ENCODE data around the gene FLAD1.

The FLAD1 gene

DNA sequence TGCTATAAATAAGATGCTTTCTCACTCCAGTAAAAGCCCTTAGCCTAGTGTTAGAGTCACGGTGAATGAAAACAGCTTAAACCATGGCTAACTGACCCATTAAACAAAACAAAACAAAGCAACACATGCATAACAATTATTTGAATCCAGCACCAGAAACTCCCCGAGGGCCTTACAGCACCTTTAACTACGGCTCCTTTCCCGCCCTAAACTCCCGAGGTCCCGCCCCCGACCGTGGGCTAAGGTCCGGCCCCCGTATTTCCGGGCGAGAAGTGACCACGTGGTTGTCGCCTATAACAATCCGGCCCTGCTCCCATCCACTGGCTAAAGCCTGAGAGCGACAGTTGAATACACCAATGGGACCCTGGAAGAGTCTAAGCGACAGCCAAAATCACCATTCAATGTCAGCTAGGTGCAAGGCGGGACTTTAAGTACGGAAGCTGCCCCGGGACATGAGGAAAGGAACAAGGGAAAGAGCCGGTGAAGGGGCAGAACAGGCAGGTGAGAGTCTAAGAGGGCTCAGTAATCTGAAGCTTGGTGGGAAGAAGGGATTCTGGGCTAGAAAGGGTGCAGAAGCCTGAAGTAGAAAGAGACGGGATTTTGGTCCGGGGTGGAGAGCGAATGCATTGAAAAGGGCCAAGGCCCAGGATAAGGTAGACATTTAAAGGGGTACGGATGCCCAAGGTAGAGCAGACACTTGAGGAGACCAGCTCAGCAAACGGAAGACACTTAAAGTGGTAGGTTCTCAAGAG is at the start of gene FLAD1:
Gene FLAD1 (plus strand): TSS at position 448 of the 752 bp plus-strand sequence. CDS start 351 bp downstream, outside the sequence.
- peak; percentile 96 for DNase-seq

DNA sequence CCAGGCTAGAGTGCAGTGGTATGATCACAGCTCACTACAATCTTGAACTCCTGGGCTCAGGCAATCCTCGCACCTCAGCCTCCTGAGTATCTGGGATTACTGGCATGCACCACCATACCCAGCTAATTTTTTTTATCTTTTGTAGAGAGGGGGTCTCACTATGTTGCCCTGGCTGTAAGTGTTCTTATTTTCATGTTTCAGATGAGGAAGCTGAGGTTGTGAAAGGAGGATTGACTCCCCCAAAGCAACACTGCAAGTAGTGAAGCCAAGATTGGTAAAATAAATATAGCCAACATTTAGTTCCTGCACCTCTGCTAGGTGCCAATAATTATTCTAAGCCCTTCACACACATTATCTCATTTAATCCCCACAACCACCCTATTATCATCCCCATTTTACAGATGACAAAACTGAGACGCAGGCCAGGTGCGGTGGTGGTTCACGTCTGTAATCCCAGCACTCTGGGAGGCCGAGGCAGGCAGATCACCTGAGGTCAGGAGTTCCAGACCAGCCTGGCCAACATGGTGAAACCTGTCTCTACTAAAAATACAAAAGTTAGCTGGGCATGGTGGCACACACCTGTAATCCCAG is 48.7 kb upstream of the FLAD1 start:
- DNase-seq, result no peak

DNA sequence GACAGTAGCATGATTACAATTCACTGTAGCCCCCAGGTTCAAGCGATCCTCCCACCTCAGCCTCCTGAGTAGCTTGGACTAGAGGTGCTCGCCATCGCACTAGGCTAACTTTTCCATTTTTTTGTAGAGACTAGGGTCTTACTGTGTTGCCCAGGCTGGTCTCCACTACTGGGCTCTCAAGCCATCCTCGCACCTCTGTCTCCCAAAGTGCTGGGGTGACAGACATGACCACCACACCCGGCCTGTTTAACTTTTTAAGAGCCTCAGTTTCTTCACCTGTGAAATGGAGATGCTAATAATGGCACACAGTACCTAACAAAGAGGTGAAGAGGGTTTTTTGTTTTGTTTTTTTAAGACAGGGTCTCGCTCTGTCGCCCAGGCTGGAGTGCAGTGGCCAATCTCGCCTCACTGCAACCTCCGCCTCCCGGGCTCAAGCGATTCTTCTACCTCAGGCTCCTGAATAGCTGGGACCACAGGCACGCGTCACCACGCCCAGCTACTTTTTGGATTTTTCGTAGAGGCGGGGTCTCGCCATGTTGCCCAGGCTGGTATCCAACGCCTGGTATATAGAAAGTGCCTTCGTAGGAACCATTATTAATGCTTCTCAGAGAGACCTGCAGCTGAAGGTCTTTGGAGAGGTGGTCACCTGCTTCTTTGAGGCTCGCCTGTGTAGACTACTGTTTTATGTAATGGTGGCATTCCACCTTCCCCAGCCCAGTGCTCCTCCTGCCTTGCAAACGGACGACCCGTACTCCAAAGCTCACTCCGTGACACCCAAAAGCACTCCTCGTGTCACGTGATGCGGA is 47.2 kb upstream of the FLAD1 start:
- DNase-seq, result no peak

DNA sequence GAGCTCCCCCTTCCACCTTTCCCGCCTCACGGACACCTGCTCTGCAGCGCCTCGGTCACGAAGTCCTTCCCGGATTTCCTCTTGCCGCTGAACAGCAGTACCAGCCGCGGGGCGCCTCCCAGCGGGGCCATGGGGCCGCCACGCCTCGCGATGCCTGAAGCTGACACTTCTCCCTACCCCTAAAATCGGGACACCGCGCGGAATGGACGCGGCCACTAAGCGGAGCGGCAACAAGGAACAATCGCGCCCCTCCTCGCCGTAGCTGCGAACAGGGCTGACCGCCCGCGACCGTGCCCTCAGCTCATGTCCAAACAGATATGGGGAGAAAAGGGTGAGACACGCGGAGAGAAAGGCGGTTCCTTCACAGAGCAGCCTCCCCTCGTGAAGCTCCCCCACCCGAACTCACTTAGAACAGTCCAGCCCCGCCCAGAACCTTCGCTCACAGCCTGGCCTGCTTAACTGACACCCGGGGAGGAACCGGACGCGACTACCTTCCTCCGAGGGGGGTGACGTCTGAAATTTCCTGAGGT is 46.5 kb upstream of the FLAD1 start, which contains the start of gene PMVK:
Gene PMVK (minus strand): TSS at position 165 of the 530 bp plus-strand sequence. CDS start 34 bp downstream, at position 131.
- peak; percentile 93 for DNase-seq

DNA sequence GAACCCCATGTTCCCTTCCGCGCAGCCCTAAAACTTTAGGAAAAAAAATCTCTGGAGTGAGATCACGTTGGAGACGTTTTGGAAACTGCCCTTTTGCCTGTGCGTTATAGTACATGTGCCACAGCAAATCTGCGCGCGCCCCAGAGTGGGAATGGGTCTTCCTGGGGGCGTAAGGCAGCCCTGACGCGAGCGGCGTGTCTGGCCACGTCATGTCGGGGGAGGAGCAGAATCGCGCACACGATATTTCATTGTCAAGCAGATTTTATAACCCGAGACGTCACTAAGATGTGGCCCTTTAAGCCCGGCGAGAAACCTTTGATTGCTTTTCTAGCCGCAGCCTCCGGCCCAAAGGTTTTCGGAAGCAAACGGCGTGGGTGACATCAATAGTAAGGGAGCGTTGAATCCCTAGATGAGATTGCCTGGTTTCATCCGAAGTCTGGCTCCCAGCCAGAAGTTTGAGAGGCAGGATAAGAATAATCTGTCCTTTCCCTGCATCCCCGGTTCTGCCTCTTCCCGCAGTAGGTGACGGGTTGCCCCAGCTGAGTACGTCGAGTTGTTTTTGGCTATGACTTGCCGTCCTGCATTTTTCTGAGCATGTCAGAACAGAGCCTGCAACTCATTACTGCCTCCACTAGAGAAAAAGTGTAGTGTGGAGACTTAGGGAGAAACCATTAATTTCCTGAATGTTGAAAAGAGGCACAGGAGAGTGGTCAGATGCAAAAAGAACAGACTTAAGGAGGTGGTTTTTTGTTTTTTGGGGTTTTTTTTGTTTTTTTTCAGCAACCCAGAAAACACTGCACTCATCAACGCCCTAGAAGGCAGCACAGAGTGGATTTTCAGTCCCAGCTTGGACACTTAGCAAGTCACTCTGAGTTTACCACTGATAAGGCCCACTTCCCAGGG is 45.8 kb upstream of the FLAD1 start:
- peak; percentile 92 for DNase-seq

DNA sequence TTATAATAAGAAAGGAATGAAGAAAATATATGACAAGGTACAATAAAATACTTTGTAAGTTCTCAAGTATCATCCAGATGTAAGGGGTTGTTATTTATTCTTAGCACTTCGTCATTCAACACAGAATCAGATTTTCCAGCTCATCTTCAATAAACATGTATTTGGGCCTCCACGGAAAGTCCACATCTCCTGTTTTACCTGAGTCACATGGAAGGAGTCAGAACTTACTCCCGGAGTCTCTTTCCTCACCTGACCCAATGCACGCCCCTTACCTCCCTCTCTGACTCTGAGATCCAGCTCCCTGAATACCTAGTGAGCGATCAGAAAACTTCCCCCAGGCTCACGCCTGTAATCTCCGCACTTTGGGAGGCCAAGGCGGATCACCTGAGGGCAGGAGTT is 45.2 kb upstream of the FLAD1 start:
- DNase-seq, result no peak

DNA sequence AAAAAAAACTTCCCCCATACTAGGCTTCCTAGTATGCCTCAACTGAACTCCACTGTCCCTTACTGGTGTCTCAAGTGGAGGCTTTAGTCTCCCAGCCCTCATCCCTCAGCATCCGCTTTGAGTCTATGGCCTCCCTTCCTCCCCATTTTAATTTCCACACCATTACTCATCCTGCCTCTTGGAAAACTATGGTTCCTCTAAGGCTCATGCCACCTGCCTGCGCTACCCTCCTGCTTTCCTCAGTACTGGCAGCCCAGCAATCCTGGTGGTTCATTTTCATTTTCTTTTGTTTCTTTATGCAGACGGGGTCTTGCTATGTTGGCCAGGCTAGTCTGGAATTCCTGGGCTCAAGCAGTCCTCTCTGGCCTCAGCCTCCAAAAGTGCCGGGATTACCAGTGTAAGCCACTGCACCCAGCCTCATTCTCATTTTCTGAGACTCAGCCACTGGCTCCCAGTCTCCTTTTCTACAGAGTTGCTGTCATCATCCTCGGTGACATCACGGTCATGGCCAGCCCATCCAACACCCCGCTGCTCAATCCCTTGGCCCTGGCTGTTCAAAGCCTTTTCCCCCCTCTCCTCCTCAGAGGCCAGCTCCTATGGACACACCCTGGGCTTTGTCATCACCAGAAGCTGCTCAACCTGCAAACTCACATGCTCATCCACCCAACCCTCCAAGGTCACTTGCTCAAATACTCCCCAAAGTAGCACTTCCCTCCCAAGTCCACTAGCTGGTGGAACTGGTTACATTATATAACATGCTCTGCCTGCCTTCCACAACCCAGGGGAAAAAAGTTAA is 44.3 kb upstream of the FLAD1 start:
- DNase-seq, result no peak

DNA sequence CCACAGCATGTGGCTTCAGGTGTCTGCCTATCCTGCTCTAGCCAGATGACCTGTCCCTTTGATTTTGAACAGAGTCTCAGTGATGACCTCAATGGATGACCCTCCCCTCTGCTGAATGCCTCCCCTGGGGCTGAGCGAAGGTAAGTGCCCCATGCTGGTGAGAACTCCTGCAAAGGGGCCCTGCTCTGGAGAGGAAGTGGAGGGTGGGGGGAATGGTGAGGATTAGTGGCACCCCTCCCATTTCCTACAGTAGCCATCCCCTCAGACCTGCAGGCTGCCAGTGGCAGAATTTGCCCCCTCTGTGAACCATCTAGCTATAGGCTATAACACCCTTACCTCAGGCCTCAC is 43.0 kb upstream of the FLAD1 start:
- no peak for DNase-seq

DNA sequence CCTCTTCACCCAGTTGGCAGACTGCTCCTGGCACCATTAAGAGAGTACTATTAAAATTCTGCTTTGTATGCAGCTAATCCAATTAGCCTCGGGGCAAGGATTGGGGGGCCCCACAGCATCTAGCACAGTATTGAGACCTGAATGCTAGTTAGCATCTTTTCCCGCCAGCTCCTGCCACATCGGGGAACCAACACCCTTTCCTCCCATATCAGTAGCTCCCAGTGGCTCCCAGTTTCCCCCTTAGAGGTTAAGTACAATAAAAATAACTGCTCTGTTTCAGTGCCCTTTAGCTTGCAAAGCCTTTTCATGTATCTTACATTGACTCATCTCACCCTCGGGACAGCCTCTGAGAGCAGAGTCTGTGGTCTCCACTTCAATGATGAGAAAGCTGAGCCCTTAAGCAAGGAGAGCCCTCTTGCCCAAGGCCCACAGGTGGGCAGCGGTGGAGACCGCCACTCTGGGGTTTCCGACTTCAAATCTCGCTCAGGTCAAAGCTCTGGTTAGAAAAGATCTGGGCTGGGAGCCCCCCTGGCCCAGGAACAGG is 42.4 kb upstream of the FLAD1 start:
- DNase-seq, result no peak

DNA sequence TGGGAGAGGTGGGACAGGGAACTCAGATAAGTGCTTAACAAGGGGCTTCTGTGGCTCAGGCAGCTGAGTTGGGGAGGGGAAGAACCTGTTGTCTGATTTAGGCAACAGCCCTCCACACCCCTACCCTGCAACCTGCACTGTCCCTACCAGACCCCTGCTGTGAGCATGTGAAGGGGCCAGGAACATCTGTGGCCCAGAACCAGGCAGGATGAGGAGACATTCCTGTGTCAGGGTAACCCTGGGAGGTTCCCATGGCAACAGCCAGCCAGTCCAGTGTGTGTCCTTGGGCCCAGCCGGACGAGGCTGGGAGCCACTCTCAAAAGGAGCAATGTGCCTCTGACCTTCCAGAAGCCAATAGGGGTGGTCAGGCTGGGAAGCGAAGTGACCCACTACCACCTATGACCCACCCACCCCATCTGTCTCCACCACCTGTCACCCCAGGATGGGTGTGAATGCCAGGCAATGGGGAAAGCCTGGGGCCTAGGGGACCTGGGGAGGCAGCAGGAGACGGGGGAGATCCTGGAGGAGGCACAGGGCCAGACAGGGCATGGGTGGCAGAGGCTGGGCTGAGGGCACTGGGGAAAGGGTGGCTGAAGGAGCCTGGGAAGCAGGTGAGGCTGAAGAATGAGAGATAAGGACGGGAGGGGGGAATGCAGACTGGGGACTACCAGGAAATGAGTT is 41.7 kb upstream of the FLAD1 start:
- no peak for DNase-seq

DNA sequence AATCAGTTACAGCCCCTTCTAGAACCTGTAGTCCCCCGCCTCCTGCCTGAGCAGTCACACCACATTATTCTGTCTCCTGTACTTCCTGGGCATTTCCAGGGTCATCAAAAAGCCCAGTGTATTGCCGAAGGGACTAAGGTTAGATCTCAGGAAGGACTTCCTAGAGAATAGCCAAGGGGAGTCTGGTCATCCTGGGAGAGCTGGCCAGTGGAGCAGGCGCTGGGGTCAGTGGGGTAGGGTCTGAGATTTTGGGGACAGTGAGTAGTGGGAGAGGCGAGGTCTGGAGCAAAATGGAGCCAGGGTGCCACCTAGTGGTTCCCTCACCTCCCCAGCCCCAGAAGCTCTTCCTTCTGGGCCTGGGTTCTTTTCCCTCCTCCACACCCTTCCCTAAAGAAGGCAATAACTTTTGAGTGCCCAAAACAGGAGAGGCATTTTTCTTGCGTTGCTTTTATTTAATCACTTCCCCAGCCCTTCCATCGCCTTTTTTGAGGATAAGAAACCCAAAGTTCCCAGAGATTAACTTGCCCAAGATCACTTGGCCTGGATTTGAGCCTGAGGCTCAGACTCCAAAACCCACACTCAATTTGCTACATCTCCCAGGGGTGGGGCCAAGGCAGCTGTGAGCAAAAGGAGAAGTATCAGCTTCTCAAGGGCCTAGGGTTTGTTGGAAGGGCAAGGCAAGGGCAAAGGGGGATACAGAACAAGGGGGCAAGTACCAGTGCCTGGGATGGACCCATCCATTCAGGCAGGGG is 39.3 kb upstream of the FLAD1 start:
- DNase-seq, result peak; percentile 26

DNA sequence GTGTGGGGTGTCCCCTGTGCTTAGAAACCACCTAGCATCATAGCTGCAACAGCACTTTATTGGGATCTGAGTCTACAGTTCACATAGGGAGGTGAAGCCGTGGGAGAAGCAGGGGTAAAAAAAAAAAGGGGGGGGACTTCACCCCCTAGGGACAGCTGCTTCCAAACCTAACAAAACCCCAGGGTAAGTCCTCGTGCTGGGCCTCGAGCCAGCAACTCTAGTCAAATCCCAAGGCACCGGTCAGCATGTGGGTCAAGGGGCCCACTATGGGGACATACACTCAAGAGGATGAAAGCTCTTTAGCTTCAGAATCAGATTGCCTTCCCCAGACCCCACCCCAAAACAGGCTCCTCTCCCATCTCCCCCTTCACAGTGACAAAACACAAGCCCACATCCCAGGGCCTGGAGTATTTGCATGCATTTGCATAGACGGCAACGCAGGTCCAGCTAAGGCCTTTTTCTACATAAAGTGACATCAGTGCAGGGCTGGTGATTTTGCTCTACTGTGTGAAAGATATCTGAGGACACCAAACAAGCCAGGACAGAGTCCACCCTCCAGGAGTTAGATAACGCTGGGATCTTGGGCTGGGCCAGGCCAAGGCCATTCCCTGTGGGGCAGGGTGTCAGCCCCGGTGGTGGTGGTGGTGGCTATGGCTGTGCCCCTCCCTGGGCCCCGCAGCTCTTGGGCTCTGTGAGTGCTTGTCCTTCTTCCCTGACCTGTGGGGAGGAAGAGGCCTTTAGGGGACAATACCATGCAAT is 38.6 kb upstream of the FLAD1 start:
- DNase-seq, result no peak

DNA sequence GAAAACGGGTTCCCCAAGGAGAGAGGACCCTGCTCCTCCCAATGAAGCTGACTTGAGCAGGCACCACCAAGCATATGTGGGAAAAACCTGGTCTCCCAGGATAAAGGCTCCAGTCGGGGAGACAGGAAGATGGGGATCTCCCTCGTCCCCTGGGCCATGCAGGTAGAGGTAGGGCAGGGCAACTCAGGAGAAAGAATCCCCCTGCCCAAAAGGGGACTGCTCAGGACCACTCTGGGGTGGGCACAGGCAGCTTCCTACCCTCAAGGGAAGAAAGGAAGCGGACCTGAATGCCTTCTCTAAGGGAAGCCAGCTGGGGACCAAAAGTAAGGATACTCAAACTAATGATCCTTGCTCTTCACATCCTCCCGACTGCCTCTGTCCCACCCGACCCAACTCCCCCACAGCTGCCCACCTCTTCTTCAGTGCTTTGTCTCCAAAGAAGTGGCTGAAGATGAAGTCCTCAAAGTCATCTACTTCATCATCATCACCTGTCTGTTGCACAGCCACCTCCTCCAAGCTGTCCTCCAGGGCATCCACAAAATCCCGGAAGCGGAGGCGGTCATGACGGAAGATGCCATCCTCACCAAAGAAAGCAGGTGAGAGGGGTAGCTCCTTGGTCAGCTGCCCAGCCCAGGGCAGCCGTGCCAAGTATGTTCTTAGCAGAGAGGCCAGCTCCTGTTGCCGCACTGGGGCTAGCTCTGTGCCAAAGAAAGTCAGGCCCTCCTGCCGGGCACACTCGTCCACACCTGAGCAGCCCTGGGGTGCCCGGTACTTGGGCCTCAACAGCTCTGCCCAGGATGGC is 37.8 kb upstream of the FLAD1 start:
- no peak for DNase-seq

DNA sequence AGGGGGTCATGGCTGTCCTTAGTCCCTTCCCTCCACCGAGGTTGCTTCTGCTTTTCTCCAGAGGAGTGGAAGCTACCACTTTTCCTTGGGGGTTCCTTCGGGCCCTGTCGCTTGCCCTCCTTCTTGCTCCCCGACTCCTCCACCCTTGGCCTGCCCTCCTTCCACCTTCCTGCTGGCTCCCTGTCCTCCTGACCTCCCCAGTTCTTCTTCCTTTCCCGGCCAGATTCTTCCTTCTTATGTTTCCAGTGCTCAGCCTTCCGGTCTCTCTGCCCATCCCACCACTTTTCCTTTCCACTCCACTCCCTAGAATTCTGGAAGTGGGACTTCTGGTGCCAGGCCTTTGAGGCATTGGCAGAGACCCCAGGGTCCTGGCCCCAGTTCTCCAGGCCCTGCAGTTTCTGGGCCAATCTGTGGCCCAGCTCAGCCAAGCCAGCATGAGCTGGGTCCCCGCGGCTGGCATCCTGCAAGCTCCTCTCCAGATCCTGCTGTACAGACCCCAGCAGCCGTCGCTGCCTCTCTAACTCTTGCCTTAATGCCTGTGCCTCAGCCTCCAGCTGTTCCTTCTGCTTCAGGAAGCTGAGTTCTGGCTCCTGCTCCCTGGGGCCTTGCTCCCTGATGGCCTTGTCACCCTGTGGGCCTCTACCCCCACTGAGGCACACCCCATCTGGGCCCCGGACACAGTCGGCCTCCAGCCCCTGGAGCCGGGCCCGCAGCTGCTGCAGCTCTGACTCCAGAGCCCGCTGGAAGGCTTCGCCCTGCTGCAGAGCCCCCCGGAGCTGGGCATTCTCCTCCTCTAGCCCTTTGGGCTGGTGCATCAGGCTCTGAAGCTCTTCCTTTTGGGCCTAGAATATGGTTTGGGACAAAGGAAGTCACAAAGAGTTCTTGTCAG is 36.9 kb upstream of the FLAD1 start:
- no peak for DNase-seq

DNA sequence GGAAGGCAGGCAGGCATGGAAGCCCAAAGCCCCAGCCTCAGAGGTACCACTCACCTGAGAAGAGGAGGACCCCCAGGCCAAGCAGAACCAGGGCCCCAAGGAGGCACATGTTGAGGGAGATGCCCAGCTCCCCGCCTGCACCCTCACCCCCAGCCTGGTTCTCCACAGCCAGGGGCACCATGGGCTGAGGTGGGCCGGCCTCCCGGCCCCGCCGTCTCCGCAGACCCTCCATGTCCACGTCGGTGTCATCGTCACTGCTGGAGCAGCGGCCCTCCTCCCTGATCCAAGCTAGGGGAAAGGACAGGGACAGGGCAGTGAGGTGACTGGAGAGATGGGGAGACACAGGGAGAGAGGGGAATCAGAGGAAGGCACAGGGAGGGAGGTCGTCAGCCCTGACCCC is 35.1 kb upstream of the FLAD1 start:
- DNase-seq, result no peak

DNA sequence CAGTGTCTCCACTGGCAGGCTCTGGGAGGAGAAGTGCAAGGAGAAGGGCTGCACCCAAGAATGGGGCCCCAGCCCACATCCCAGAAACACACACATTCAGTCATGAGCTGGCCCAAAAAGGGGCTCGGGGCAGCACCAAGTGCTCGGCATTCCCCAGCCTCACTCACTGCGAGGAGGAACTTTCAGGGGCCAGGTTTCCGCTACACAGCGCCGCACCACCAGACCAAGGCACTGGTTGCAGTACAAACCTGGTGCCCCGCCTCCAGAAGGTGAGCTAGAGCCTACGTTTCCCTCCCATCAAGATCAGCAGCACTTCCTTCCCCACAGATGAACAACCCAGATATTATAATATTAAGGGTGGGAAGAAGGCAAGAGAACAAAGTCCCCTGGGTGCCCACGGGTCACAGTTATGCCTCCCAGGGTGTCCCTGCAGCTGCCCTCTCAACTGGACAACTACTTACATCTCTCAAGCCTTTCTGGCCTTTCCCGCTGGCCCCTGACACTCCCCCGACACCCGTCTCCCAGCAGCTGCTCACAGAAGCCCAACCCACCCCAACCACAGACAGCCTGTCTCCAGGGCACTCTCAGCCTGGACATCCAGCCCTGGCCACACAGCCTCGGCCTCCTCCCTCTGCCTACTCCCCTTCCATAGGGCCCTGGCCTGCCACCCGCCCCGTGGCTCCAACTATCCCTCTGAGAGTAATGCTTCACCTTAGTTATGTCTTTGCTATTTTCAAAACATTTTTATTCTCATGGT is 31.1 kb upstream of the FLAD1 start:
- DNase-seq, result peak; percentile 66
